CD4-positive, alpha-beta T cell treated with Interferon alpha-2 for 1 hour (primary cell): ENCODE measurements around the gene XAB2.

Experiments used
- DNase-seq, 2 donors: peaks; one replicate each; pipeline ENCODE4 v3.0.0-alpha.2; 2020 to 2022

XAB2 gene

DNA sequence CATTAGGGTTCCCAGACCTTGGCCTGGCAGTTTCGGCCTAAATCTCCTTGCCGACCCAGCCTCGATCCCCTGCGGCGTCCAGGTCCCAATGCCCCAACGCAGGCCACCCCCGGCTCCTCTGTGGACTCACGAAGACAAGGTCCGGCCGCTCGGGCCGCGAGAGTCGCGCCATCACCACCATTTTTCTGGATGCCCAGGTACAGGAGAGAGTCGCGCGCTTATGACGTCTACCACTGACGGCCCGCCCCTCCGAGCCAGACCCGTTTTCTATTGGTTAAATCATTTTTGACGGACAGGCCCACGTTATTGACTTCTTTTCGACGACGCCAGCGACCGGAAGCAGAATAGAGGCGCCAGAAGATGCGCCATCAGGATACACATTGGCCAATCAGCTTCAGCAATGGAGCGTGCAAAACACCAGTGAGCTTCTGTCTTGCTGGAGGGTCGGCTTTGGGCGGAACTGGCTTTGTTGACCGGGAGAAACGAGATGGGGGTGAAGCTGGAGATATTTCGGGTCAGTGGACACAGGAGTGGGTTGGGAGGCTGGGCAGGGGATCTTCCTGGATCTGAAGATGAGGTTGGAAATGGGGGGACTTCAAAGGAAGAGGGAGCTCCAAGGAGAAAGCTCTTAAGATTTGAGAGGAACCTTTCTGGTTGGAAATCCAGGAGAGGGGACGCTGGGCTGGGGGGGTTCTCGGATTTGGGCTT lies at the start of gene XAB2, which contains the start of gene PET100:
Gene XAB2 (minus strand): TSS at position 199 of the 708 bp plus-strand sequence. CDS start 18 bp downstream, at position 181.
Gene PET100 (plus strand): TSS at position 447 of the 708 bp plus-strand sequence. CDS start 41 bp downstream, at position 488.
- DNase-seq: peak; percentile 98

DNA sequence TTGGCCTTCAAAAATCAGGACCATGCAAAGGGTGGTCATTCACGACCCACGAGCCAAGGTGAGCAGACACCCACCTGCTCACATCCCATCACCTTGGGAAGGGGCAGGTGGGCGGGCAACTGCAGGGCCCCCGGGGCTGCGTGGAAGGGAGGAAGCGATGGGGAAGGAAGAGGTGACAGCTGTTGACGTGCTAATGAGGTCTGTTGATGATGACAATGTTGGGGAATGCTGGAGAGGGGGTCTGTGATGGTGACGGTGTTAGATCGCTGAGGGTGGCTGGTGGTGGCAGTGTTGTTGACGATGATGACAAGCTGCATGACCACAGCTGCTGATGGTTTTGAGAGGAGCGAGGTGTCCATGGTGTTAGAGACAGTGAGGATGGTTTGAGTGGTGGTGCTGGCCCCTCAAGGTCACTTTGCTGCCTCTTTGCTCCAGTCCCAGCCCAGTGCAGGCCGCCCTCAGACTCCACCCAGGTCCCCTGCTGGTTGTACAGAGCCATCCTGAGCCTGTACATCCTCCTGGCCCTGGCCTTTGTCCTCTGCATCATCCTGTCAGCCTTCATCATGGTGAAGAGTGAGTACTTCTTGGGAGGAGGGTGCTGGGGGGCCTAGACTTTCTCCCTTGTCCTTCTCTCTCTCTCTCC lies 48.4 kb upstream of the XAB2 start:
- DNase-seq: no peak

DNA sequence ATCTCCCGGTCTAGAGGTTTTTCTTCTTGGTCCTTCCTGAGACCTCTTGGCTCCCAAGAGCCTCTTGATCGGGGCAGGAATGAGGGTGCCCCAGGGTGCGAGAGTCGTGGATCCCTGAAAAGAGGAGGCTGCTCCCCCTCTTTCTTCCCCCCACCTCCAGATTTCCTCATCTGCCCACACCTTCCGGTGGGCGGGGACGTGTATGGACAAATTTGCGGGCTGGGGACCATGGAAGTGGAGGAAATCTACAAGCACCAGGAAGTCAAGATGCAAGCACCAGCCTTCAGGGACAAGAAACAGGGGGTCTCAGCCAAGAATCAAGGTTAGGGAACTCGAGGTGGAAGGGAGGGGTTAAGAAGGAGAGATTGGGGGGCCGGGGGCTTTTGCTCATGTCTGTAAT lies 47.5 kb upstream of the XAB2 start, which contains the start of gene MCEMP1:
Gene MCEMP1 (plus strand): TSS at position 237 of the 400 bp plus-strand sequence. CDS start 31 bp downstream, at position 268.
- no peak for DNase-seq

DNA sequence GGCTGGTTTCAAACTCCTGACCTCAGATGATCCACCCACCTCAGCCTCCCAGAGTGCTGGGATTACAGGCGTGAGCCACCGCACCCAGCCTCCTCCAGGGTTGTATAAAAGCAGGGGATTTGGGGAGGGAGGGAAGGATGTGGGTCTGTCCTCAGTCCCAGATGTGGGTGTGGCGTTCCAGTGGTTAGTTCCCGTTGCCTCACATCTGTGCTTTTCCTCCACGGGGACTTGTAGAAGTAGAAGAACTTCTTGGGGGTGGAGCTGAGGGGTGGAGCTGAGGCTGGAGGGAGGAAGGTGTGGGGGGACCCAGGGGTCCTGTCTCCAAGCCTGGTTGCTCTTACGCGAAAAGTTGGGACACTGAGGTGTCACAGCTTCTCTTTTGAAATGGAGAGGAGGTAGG lies 47.0 kb upstream of the XAB2 start:
- peak in 1 of 2 donors; percentile 29 for DNase-seq

DNA sequence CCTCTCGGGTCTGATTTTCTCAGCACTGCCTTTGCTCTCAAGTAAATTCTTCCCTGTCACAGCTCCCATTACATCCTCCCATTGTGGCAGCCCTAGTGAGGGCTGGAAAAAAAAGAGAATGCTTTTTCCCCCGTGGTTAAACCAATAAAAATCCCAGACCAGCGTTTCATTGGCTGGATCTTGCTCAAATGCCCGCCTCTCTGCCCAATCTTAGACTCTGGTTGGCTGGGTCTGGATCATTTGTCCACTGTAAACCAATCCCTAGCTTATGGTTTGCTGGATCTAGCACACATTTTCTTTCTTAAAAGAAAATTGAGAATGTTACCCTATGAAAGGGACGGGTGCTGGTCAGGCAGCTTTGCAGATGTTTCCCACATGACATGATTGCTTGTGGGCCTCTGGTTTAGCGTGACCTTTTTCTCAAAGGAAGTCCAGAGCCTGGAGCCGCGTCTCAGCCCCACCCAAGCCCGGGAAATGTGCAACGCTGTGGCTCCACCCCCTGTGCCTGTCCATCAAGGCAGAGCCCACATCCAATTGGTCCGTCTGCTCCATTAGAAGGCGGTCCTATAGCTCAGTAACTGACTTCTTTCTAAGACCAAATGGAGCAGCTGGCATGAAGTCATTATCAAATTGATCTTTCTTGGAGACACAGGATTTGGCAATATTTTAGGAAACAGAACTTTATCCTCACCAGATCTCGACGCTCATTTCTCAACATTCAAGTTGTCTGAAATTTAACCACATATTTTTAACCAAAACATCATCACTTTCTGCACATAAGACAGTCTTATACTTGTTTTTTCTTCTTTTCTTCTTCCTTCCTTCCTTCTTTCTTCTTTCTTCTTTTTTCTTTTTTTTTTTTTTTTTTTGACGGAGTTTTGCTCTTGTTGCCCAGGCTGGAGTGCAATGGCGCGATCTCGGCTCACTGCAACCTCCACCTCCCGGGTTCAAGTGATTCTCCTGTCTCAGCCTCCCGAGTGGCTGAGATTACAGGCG lies 45.0 kb upstream of the XAB2 start:
- DNase-seq: peak; percentile 56 to 76

DNA sequence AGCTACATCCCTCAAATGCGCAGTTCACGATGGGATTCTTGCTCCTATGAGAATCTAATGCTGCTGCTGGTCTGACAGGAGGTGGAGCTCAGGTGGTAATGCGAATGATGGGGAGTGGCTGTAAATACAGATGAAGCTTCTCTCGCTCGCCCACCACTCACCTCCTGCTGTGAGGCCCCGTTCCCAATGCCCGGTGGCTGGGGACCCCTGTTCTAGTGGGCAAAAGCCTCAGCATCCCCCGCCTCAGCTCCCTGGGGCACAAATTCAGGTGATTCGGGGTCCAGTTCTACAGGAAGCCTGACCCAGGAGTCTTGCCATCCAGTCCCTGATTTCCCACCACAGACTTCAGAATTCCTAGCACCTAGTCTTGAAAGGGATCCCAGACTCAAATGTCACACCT lies 43.2 kb upstream of the XAB2 start:
- DNase-seq: no peak

DNA sequence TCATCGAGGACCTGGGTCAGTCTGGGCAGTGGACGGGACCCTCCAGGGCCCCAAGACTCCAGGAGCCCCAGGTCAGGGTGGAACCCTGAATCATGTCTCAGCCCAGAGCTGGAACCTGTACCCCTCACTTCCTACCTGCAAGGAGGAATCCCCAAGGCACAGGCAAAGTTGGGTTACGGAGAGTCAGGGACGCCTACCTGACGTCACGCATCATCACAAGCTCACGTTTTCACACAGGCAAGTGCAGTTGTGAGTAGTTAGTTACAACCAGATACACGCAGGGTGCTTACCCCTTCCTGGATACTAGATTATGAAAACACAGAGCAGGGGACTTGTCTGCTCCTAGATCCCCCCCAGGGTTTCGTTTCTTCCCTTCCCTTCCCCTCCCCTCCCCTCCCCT lies 41.4 kb upstream of the XAB2 start:
- DNase-seq: no peak

DNA sequence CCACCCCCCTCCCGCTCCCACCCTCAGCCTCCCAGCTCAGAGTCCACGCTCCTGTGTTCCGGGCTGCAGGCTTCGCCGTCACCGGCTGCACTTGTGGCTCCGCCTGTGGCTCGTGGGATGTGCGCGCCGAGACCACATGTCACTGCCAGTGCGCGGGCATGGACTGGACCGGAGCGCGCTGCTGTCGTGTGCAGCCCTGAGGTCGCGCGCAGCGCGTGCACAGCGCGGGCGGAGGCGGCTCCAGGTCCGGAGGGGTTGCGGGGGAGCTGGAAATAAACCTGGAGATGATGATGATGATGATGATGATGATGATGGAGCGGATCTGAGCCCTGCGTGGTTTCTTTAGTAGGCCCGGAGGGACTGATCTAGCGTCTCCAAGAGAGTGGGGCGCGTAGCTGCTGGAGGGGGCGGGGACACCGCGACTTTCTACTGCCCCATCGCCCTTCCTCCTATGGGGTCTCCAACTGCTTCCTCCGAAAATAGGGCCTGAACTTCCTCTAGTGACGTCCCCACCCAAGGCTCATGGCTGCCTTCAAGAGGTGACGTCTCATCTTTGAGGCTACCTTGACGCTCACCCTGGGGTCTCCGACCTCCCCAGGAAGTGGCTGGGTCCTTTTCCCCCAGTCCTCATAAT lies 40.9 kb upstream of the XAB2 start:
- peak; percentile 34 to 50 for DNase-seq

DNA sequence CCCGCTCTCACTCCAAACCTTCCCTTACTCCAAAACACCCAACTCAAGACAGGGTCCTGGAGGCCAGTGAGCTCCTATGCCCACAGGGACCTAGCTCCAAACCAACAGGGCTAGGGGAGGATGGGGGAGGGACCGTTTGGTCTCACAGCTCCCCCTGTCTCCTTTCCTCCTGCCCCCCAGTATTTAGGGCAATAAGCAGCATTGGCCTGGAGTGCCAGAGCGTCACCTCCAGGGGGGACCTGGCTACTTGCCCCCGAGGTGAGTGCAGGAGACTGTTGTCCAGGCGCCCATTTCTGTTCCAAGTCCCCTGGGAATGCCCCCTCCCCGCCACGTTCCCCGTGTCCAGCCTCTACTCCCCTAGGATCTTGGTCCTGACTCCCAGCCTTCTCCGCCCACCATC lies 40.3 kb upstream of the XAB2 start:
- DNase-seq: no peak

DNA sequence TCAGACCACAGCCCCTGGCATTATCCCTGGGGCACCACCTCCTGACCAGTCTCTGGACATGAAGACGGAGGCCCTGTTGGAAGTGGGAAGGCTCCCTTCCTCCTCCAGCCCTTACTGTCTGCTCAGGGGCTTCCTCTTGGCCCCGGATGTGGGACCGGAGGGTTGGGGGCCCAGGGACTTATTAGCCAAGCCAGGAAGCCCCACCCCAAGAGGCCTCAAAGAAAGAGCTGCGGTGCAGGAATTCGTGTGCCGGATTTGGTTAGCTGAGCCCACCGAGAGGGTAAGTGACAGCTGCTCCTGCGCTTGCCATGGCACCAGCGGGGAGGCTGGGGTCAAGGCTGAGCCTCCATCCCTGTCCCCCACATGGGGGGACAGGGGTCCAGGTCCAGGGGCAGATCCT lies 39.5 kb upstream of the XAB2 start, which contains the start of gene RETN:
Gene RETN (plus strand): TSS at position 208 of the 400 bp plus-strand sequence. CDS start 278 bp downstream, outside the sequence.
- no peak for DNase-seq

DNA sequence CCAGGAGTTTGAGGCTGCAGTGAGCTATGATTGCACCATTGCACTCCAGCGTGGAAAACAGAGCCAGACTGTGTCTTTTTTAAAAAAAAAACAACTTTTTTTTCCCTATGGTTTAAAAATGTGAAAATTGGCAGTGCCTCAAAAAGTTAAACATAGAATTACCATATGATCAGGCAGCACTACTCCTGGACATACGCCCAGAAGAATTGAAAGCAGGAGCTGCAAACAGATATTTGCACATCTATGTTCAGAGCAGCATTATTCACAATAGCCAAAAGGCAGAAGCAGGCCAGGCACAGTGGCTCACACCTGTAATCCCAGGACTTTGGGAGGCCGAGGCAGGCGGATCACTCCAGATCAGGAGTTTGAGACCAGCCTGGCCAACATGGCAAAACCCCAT lies 35.7 kb upstream of the XAB2 start:
- no peak for DNase-seq

DNA sequence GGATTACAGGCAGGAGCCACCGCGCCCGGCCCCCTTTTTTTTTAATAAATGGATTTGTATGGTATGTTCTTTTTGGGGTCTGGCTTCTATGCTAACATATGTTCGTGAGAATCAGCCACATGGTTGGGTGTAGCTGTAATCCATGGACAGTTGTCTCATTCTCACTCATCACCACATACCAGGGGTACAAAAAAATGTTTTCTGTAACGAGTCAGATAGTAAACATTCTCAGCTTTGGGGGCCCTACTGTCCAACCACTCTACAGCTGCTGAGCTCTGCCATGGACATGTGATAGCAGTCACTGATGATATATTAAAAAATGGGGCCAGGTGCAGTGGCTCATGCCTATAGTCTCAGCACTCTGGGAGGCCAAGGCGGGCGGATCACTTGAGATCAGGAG lies 34.4 kb upstream of the XAB2 start:
- no peak for DNase-seq

DNA sequence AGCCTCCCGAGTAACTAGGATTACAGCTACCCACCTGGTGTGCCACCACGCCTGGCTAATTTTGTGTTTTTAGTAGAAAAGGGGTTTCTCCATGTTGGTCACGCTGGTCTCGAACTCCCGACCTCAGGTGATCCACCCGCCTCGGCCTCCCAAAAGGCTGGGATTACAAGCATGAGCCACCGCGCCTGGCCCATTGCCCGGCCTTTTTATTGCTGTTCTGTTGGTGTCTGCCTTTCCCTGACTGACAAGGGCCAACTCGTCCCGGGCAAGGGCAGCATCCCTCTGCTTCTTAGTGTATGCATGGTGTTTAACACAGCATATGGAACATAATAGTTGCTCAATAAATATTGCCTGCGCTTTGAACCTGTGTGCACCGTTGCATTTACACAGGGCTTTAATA lies 33.3 kb upstream of the XAB2 start:
- DNase-seq: no peak

DNA sequence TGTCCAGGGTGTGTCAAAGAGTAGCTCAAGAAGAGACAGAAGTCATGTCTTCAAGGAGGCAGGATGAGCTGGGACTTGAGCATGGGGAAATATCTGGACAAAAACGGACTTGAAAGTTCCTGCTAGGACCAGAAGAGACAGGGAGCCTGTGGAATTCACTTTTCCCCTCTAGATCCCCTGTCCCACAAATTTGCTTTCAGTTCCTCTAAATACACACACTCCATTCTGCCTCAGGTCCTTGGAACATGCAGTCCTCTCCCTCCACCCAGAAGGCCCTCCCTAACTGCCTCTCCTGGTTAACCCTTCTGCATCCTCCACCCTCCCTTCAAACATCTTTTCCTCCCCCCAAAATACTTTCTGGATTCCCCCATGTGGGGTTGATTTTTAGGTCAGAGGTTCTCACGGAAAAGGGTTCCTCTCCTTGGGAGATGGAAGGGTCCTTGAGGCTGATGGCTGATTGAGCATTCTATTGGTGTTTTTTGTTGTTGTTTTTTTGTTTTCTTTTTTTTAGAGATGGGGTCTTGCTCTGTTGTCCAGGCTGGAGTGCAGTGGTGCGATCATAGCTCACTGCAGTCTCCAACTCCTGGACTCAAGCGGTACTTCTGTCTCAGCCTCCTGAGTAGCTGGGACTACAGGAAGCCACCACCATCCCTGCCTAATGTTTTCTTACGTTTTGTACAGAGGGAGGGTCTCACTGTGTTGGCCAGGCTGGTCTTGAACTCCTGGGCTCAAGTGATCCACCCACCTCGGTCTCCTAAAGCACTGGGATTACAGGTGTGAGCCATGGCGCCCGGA lies 32.6 kb upstream of the XAB2 start:
- no peak for DNase-seq

DNA sequence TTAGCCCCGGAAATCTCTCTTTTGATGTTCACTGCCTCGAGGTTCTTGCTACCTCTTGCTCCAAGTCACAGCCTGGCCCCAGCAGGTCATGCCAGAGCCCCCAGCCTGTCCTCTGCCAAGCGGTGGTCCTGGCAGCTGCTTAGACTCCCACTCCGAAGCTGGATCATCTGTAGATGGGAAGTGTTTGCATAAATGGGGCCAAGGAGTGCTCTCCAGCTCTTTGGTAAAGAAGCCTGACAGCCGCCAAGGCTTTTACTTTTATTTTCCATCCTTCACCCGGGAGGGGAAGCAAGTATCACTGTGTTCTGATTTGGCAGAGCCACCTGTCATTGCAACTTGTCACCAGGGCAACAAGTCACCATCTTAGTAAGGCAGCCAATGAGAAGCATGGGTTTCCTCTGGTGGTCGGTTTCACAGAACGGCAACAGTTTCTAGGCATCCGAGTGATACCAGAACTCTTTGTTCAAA lies 28.9 kb upstream of the XAB2 start:
- DNase-seq: peak; percentile 71 to 78

DNA sequence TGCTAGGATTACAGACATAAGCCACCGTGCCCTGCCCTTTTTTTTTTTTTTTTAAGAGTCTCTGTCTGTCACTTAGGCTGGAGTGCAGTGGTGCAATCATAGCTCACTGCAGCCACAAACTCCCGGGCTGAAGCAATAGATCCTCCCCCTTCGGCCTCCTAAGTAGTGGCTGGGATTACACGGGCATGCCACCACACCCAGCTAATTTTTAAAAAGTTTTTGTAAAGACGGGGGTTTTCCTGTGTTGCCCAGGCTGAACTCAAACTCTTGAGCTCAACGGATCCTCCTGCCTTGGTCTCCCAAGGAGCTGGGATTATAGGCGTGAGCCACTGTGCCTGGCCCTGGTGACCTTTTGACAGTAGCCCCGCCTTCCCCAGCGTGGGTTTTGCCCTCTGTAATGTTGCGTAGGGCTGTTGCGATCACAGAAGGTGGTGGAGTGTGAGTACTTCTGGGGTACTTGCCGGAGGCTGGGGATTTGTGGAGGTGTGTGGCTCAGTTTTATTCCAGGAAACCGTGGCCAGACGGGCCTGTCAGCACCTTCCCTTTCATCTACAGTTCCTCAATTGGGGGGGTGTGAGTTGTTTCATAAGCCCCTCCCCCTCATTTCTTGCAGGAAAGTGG lies 27.9 kb upstream of the XAB2 start:
- DNase-seq: peak; percentile 37 to 71

DNA sequence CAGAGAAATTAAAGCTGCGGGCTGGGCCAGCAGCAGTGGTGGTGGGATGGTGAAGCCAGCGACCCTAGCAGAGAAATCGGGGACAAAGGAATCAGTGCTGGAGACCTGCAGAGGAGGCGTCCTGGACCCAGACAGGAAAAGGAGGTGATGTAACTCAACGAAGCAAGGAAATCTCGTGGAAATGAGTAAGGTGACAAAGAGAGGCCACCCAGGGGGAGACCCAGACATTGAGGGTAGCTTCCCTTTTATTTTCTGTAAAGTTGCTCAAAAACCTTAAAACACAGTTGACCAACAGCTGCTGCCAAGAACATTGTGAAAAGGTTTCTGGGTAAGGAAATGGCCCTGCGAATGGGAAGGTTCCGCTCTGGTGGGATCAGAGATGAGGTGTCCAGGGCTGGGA lies 26.2 kb upstream of the XAB2 start:
- peak in 1 of 2 donors; percentile 55 for DNase-seq

DNA sequence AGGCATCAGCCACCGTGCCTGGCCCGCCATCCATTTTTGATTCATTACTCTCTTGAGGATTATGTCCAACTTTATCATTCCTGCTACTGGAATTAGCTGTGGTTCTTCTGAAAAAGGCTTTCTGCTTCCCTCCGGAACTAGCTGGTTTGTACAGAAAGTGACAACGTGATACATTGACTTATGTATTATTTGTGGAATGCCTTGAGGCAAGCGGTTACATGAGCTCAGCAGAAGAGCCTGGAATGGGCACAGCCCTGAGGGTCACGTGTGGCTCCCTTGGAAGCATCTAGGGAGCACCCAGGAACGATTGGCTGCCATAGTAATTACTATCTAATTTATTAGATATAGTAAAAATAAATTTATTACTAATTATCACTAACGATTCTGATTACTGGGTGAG lies 25.1 kb upstream of the XAB2 start:
- no peak for DNase-seq

DNA sequence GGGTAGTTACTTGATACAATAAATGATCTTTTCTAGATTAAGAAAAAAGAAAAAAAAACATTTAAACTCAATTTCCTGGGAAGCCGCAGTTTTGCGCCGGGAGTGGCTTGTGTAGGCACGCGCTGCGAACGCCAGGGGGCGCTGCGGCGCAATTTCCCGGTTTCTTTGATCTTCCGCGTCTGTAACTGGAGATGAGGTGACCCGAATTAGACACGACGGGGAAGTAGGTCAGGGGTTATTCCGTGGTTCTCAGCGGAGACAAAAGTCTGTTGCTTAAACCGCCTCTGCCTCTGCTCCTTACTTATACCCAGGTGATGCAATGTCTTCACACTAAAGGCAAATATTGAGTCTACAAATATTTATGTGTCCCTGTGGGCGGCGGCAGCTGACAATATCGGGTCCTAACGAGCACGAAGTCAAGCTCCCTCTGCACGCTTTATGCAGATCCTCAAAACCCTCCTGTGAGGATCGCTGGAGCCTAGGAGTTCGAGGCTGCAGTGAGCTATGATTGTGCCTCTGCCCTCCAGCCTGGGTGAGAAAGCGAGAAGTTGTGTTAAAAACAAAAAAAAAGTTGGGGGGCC lies 22.8 kb upstream of the XAB2 start:
- peak; percentile 86 to 89 for DNase-seq

DNA sequence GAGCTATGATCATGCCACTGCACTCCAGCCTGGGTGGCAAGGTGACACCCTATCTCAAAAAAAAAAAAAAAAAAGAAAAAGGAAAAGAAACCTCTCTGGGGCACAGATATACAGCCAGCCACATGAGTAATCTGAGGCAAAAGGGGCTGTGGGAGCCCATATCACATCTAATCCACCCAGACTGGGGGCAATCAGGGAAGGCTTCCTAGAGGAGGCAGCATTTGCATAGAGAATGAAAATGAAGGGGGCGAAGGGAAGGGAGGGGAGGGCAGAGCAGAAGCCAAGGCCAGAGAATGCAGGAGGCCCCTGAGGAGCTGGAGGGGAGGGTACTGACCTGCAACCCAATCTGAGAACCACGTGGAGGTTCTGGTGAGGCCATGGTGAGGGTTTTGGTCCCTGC lies 20.8 kb upstream of the XAB2 start:
- DNase-seq: no peak
